ENCODE data around the gene ZNF784. TPM values are rescaled to one million over a fixed set of nuclear protein-coding genes. Genes with fewer than 3 reads are reported as not detected.

ZNF784 gene
- total and polyA plus RNA-seq, 2 of the 13 experiments (the other 11 are each of a cell fraction or from before 2014, with no cell fraction given) = 4.1 to 4.2 TPM

DNA sequence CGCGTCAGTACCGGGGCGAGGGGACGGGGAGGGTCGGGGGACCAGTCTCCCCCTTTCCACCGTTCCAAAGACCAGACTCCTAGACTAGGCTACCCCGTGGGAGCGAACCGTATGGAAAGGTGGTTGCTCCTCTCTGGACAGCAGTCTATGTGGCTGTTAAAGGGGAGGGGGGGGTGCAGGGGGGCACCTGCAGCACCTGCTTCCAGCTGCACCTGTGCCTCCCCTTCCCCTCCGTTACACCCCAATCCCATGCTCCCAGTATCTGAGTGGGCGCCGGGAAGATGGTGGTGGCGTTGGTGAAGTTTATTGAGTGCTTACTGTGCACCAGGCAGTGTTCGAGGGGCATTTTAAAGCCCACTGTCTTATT lies 23.7 kb downstream of the ZNF784 start (continued):
- TF ChIP-seq KAT7 (CRISPR knock-in tag; IDR thresholded peaks at IDR 0.05; ENCODE audit: borderline replicate concordance) (no peak), PHF20 (CRISPR knock-in tag; IDR thresholded peaks at IDR 0.05) (0 out of 2 replicates have a peak, but pooled peaks have one; percentile 36), HIVEP1 (CRISPR knock-in tag; IDR thresholded peaks at IDR 0.05) (no peak), ZNF550 (CRISPR knock-in tag; IDR thresholded peaks at IDR 0.05; ENCODE audit: borderline replicate concordance) (no peak), RAD21 (CRISPR knock-in tag; IDR thresholded peaks at IDR 0.05) (no peak), IRF9 (CRISPR knock-in tag; IDR thresholded peaks at IDR 0.05; ENCODE audit: borderline replicate concordance) (no peak), MNT (IDR thresholded peaks at IDR 0.05) (no peak), ZNF724P (CRISPR knock-in tag; IDR thresholded peaks at IDR 0.05; ENCODE audit: borderline replicate concordance) (no peak), MTF1 (CRISPR knock-in tag; IDR thresholded peaks at IDR 0.05) (no peak), ZNF460 (CRISPR knock-in tag; IDR thresholded peaks at IDR 0.05; ENCODE audit: borderline replicate concordance) (no peak), SOX13 (IDR thresholded peaks at IDR 0.05) (no peak), SOX13 (CRISPR knock-in tag; conservative IDR thresholded peaks at IDR 0.05 in 1 of 2, IDR thresholded peaks at IDR 0.05 in 1 of 2) (no peak), ZNF605 (CRISPR knock-in tag; IDR thresholded peaks at IDR 0.05) (peak; percentile 15; the same call in 1 of the 2 replicates), LCORL (IDR thresholded peaks at IDR 0.05) (no peak), LCORL (CRISPR knock-in tag; IDR thresholded peaks at IDR 0.05) (no peak)
- TF ChIP-seq, protein P1, sequence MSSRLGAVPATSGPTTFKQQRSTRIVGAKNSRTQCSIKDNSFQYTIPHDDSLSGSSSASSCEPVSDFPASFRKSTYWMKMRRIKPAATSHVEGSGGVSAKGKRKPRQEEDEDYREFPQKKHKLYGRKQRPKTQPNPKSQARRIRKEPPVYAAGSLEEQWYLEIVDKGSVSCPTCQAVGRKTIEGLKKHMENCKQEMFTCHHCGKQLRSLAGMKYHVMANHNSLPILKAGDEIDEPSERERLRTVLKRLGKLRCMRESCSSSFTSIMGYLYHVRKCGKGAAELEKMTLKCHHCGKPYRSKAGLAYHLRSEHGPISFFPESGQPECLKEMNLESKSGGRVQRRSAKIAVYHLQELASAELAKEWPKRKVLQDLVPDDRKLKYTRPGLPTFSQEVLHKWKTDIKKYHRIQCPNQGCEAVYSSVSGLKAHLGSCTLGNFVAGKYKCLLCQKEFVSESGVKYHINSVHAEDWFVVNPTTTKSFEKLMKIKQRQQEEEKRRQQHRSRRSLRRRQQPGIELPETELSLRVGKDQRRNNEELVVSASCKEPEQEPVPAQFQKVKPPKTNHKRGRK (CRISPR knock-in tag; IDR thresholded peaks at IDR 0.05) = no peak
- TF ChIP-seq, protein P2, sequence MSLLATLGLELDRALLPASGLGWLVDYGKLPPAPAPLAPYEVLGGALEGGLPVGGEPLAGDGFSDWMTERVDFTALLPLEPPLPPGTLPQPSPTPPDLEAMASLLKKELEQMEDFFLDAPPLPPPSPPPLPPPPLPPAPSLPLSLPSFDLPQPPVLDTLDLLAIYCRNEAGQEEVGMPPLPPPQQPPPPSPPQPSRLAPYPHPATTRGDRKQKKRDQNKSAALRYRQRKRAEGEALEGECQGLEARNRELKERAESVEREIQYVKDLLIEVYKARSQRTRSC (CRISPR knock-in tag; IDR thresholded peaks at IDR 0.05; ENCODE audit: low read depth) = no peak

Measured in HepG2 (cell line).